Astrocyte of the spinal cord (primary cell): Measurements from ENCODE around the gene ZNF174.

Experiments
- DNase-seq: peaks from one replicate; pipeline ENCODE4 v3.0.0; 2011; ENCODE audit warnings: low read depth, low spot score
- H3K4me3 ChIP-seq: 2 replicates; pipeline ENCODE4 v1.5.1; 2011; ENCODE audit warnings: low read depth, mild to moderate bottlenecking, low read length, moderate library complexity
- in situ Hi-C: cut with HindIII; loops from 2 replicates; pipeline ENCODE4 v1.10.0; 2017; ENCODE audit warnings: low sequenced_read_pairs
- TF ChIP-seq, protein P1 (sequence below): IDR thresholded peaks from 2 replicates; pipeline ENCODE4 v1.5.1; 2012; ENCODE audit warnings: low read depth, mild to moderate bottlenecking, low read length, inconsistent platforms

Gene ZNF174

DNA sequence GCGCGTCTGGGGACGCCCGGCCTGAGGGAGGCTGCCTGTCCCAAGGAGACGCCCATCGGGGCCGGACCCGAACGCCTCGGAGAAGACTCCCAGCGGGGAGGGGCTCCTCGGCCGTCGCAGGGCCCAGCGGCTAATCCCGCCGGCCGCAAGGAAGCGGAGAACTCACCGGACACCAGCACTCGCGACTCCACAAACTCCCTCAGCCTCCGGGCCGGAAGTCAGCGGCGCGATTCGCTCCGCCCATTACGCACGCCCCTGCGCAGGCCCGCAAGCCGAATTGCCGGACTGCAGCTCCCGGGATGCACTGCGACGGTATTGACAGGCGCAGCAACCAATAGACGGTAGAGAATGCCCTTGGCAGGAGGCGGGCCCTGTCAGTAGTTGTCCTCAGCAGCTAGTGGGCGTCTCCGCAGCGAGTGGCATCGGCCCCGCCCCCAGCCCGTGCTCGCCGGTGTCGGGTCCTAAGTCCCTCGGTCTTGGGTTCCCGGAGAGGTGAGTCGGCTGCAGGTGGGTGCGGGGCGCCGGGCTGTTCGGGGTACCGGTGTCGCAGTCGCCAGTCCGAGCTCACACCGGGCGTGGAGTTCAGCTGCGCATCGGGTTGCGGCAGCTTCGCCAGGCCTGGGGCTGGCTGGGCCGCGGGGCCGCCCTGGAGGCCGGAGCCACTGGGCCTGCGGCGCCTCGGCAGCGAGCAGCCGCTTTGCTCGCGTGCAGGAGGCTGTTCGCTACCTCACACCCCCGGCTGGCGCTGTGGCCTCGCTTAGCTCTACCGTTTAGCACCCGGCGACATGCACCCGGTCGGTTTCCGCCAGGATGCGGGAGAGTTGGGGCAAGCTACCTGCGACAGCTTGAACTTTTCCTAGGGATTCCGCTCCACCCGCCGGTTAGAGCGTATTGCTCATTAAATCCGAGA, at the start of gene ZNF174, which contains the start of gene ZSCAN32:
Gene ZNF174, plus strand, starts transcription at position 437 of the 910 bp plus-strand sequence. CDS start 790 bp downstream, outside the sequence.
Gene ZSCAN32, minus strand, starts transcription at position 226 of the 910 bp plus-strand sequence. CDS start 3,447 bp downstream, outside the sequence.
- TF ChIP-seq, protein P1, sequence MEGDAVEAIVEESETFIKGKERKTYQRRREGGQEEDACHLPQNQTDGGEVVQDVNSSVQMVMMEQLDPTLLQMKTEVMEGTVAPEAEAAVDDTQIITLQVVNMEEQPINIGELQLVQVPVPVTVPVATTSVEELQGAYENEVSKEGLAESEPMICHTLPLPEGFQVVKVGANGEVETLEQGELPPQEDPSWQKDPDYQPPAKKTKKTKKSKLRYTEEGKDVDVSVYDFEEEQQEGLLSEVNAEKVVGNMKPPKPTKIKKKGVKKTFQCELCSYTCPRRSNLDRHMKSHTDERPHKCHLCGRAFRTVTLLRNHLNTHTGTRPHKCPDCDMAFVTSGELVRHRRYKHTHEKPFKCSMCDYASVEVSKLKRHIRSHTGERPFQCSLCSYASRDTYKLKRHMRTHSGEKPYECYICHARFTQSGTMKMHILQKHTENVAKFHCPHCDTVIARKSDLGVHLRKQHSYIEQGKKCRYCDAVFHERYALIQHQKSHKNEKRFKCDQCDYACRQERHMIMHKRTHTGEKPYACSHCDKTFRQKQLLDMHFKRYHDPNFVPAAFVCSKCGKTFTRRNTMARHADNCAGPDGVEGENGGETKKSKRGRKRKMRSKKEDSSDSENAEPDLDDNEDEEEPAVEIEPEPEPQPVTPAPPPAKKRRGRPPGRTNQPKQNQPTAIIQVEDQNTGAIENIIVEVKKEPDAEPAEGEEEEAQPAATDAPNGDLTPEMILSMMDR = no peak
- peak within 1 kb of the TSS; percentile 88 for H3K4me3 ChIP-seq
- DNase-seq = peak; percentile 99
- in situ Hi-C loops = no loop called here

DNA sequence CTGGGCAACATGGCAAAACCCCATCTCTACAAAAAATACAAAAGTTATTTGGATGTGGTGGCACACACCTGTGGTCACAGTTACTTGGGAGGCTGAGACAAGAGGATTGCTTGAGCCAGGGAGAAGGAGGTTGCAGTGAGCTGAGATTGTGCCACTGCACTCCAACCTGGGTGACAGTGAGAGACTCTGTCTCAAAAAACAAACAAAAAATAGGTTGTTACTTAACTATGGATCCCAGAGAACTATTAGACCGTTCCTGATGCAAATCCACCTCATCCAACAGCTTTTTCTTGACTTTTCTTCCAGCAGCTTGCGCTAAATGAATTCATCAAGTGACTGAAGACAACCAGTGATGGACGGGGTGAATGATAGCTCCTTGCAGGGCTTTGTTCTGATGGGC, 45.4 kb upstream of the ZNF174 start, which contains the start of gene OR2C1:
Gene OR2C1, plus strand, starts transcription at position 301 of the 400 bp plus-strand sequence. Its CDS starts 52 bp downstream, at position 353.
- TF ChIP-seq, protein P1 = no peak
- no peak within 1 kb of the TSS for H3K4me3 ChIP-seq
- no peak for DNase-seq
- in situ Hi-C loops = no loop called here

GRCh38 chr16:3356118-3356517, 44.9 kb upstream of the ZNF174 start:
- H3K4me3 ChIP-seq = no peak overlapping the region
- TF ChIP-seq, protein P1 = no peak
- in situ Hi-C loops = no loop called here
- no peak for DNase-seq

- no peak overlapping the region for H3K4me3 ChIP-seq
- no peak for DNase-seq
- in situ Hi-C loops = no loop called here
- TF ChIP-seq, protein P1 = no peak
Measured at GRCh38 chr16:3358871-3359270, 42.1 kb upstream of the ZNF174 start.

GRCh38 chr16:3362931-3363330, 38.1 kb upstream of the ZNF174 start:
- DNase-seq = no peak
- in situ Hi-C loops = no loop called here
- H3K4me3 ChIP-seq = no peak overlapping the region
- TF ChIP-seq, protein P1 = no peak

DNA sequence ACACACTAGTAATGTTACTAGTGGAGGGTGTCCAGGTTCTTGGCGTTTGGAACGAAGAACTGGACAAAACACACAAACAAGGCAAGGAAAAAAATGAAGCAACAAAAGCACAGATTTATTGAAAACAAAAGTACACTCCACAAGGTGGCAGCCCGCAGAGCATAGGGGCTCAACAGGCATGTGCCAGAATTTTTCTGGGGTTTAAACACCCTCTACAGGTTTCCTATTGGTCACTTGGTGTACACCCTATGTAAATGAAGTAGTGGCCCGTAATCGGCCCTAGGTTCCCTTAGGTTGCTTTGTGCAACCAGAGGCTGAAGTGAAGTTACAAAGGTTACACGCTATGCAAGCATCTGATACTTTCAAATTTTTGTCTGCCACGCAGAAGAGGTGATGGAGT, 37.2 kb upstream of the ZNF174 start:
- H3K4me3 ChIP-seq = no peak overlapping the region
- in situ Hi-C loops = no loop called here
- TF ChIP-seq, protein P1 = no peak
- DNase-seq = no peak
